HFFc6 (cell line): Measurements from ENCODE around the gene SLC25A33. TPM values are rescaled to one million over a fixed set of nuclear protein-coding genes. Genes with fewer than 3 reads are reported as not detected.

Source experiments
- DNase-seq: peaks from one replicate; pipeline ENCODE4 v3.0.0-alpha.2; 2018
- H3K27ac Mint-ChIP-seq: 2 replicates; pipeline ENCODE4 v1.8.0; 2020; ENCODE audit warnings: mild to moderate bottlenecking, mixed read lengths
- H3K27me3 Mint-ChIP-seq: 2 replicates; pipeline ENCODE4 v1.8.0; 2021; ENCODE audit warnings: mild to moderate bottlenecking, moderate library complexity, mixed read lengths; ENCODE audit not compliant: insufficient read depth
- H3K36me3 Mint-ChIP-seq: 2 replicates; pipeline ENCODE4 v1.8.0; 2021; ENCODE audit warnings: low read depth, mixed read lengths
- H3K4me1 Mint-ChIP-seq: 2 replicates; pipeline ENCODE4 v1.8.0; 2020; ENCODE audit warnings: low read depth, mixed read lengths
- H3K4me3 Mint-ChIP-seq: 2 replicates; pipeline ENCODE4 v1.8.0; 2020; ENCODE audit warnings: mild to moderate bottlenecking, moderate library complexity, mixed read lengths
- H3K9me3 Mint-ChIP-seq: 2 replicates; pipeline ENCODE4 v1.8.0; 2020; ENCODE audit warnings: mild to moderate bottlenecking, mixed read lengths
- long read RNA-seq: library from polyadenylated mRNA; unstranded; transcript quantifications from one replicate; pipeline ENCODE4 v2.0.0, GENCODE V29; 2019
- total RNA-seq, 6 experiments: library from RNA; stranded (reverse); fragmentation: NEBNext Ultra II Directional; extraction: Animal tissue kit (Norgen Biotek cat#: 25700); gene quantifications; 2 replicates in 1 of 6; 3 replicates in 5 of 6; pipeline ENCODE4 v1.2.3, GENCODE V29; 2021
- TF ChIP-seq, protein P1 (sequence below): fragments of 200-600 bp; sonication (generic); IDR thresholded peaks from 2 replicates; pipeline ENCODE4 v1.5.0; 2021; ENCODE audit warnings: antibody characterized with exemption, mild to moderate bottlenecking

Gene SLC25A33, protein sequence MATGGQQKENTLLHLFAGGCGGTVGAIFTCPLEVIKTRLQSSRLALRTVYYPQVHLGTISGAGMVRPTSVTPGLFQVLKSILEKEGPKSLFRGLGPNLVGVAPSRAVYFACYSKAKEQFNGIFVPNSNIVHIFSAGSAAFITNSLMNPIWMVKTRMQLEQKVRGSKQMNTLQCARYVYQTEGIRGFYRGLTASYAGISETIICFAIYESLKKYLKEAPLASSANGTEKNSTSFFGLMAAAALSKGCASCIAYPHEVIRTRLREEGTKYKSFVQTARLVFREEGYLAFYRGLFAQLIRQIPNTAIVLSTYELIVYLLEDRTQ
- total RNA-seq, result 1 to 10 TPM; 3.3 to 4.7 (median 4.0) TPM
- long read RNA-seq, partial matches to known transcripts, result 3 of 8 reads
- long read RNA-seq, other reads (novel, unspliced or antisense), result 2 of 8 reads

DNA sequence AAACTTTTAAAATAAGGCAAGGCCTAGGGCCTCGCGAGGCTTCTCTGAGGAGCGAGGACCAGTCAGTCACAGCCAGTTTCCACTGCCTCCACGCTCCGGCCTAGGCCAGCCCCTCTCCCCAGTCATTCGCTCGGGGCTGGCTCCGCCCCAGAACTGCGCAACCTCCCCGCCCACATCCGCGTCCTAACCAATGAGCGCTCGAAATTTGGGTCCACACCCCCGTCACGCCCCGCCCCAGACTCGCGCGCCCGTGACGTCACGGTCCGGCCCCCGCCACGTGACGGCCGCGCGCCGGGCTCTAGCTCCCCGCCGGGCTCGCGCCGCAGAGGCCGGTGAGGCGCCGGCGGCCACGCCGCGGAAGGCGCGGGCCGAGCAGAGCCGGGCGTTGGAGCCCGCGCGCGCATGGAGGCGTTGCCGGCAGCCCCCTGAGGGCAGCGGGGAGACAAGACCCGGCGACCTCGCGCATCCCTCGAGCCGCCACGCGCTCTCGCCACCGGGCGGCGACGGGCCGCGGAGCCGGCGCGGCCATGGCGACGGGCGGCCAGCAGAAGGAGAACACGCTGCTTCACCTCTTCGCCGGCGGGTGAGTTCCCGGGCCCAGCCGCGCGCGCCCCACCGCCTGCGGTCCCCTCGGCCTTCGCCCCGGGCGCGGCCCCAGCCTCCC lies at the start of gene SLC25A33:
SLC25A33 (plus strand) TSS at position 301 of the 664 bp plus-strand sequence; CDS start at position 528, 227 bp downstream.
- DNase-seq, result peak; percentile 97
- Mint-ChIP-seq H3K36me3 (no peaks in the 10 kb centered on the region), H3K4me1 (peaks cover 30% of the 10 kb centered on the region), H3K4me3 (peak within 1 kb of the TSS; percentile 97), H3K9me3 (no peaks in the 10 kb centered on the region), H3K27ac (peak within 1 kb of the TSS; percentile 93), H3K27me3 (no peaks in the 10 kb centered on the region)
- TF ChIP-seq, protein P1, sequence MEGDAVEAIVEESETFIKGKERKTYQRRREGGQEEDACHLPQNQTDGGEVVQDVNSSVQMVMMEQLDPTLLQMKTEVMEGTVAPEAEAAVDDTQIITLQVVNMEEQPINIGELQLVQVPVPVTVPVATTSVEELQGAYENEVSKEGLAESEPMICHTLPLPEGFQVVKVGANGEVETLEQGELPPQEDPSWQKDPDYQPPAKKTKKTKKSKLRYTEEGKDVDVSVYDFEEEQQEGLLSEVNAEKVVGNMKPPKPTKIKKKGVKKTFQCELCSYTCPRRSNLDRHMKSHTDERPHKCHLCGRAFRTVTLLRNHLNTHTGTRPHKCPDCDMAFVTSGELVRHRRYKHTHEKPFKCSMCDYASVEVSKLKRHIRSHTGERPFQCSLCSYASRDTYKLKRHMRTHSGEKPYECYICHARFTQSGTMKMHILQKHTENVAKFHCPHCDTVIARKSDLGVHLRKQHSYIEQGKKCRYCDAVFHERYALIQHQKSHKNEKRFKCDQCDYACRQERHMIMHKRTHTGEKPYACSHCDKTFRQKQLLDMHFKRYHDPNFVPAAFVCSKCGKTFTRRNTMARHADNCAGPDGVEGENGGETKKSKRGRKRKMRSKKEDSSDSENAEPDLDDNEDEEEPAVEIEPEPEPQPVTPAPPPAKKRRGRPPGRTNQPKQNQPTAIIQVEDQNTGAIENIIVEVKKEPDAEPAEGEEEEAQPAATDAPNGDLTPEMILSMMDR, result no peak

DNA sequence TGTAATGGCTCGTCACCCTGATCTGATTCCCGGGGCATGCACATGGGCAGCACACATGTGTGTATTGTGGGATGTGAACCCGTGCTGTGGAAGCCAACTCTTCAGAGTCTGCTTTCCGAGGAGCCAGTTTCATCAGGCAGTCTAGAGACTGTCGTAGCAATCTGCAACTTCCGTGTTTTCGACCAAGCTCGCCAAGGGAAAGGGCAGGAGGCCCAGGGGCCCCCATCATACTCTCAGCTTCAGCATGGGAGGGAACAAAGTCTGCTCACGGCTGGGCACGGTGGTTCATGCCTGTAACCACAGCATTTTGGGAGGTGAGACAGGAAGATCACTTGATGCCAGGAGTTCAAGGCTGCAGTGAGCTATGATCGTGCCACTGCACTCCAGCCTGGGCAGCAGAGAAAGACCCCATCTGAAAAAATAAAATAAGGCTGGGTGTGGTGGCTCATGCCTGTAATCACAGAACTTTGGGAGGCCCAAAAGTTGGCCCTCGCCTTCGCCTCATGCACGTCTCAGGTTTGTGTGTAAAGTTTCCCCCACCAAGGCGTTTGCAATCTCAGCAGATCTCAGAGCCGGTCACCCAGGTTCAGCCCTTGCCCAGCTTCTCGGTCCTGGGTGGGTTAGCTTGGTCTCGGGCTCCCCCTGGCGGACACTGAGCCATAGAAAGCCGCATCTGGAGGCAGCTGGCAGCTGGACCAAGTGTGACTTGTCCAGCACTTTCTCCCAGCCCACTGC lies 48.5 kb upstream of the SLC25A33 start:
- H3K9me3 Mint-ChIP-seq, result no peaks in the 10 kb centered on the region
- peaks cover 10% of the 10 kb centered on the region for H3K27me3 Mint-ChIP-seq
- no peak overlapping the region for H3K4me3 Mint-ChIP-seq
- H3K36me3 Mint-ChIP-seq, result no peaks in the 10 kb centered on the region
- H3K4me1 Mint-ChIP-seq, result no peaks in the 10 kb centered on the region
- peak; percentile 74 for DNase-seq
- TF ChIP-seq, protein P1, result peak; percentile 96
- H3K27ac Mint-ChIP-seq, result no peak overlapping the region

DNA sequence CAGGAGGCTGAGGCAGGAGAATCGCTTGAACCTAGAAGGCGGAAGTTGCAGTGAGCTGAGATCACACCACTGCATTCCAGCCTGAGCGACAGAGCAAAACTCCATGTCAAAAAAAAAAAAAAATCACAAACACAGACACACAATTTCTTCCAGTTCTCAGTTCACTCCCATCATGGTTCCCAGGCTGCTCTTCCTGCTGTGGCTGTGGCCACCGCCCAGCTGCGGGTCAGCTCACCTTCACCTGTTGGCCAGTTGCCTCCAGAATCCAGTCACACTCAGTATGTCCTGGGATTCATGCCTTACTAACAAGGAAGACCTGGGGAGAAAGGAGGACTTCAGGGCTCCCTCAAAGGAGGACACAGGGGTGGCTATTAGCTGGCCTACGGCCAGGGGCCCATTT lies 45.9 kb upstream of the SLC25A33 start:
- Mint-ChIP-seq H3K4me1 (no peaks in the 10 kb centered on the region), H3K27me3 (peaks cover 6% of the 10 kb centered on the region), H3K4me3 (no peak overlapping the region), H3K36me3 (no peaks in the 10 kb centered on the region), H3K27ac (no peak overlapping the region), H3K9me3 (no peaks in the 10 kb centered on the region)
- DNase-seq, result no peak
- TF ChIP-seq, protein P1, result no peak

DNA sequence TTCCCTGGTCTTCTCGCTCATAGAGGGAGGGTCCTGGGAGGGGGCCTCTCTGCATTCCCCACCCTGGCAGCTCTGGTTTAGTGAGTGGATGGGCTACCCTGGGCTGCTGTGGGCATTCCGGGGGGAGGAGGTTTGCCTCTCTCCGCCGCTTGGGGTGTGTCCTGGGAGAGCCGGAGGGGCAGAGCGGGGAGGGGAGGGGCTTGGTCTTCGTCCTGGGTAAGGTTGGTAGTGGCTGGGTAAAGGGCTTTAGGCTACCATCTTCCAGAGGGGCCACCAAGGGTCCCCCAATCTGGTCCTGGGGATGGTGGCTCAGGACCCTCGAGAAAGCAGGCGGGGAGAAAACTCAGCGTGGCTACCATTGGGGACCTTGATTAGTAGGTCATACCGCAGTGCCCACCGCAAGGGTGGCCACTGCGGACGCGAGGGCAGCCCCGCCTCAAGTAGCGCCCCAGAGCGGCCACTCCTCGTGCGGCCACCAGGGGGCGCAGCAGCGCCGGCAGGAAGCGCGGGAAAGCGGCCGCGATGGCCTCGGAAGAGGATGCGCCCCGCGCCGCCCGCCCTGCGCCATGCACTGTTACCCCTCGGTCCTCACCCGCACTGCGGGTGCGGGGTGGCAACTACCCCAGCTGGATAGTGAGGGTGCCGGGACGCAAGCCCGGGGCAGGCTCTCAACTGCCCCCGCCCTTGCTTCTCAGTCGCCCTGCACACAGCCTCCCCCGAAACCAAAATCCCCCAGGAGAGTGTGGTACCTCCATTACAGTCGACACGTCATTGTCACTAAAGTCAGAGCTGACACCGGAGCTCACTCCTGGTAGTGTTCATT lies 44.1 kb upstream of the SLC25A33 start:
- H3K4me3 Mint-ChIP-seq, result peak overlapping the region; percentile 54; the same call in 1 of the 2 replicates

More for the DNA sequence above, 44.1 kb upstream of the SLC25A33 start:
- Mint-ChIP-seq H3K27me3 (peaks cover 11% of the 10 kb centered on the region), H3K4me1 (no peaks in the 10 kb centered on the region), H3K27ac (no peak overlapping the region), H3K9me3 (no peaks in the 10 kb centered on the region), H3K36me3 (no peaks in the 10 kb centered on the region)
- DNase-seq, result no peak
- TF ChIP-seq, protein P1, result peak; percentile 100
